GM12873 (cell line): ENCODE data around the gene ZNF385C.

Experiments used
- CTCF ChIP-seq: IDR thresholded peaks from 2 replicates; pipeline ENCODE4 v1.5.1; 2012; ENCODE audit warnings: low read depth, mild to moderate bottlenecking, moderate library complexity, low read length, control low read depth; ENCODE audit not compliant: insufficient read depth; ENCODE audit errors: missing control alignments

ZNF385C gene

GRCh38 chr17:42061646-42062487 lies 36.4 kb downstream of the ZNF385C start:
- TF ChIP-seq CTCF: no peak

GRCh38 chr17:42060231-42060630 lies 38.0 kb downstream of the ZNF385C start:
- TF ChIP-seq CTCF: no peak

DNA sequence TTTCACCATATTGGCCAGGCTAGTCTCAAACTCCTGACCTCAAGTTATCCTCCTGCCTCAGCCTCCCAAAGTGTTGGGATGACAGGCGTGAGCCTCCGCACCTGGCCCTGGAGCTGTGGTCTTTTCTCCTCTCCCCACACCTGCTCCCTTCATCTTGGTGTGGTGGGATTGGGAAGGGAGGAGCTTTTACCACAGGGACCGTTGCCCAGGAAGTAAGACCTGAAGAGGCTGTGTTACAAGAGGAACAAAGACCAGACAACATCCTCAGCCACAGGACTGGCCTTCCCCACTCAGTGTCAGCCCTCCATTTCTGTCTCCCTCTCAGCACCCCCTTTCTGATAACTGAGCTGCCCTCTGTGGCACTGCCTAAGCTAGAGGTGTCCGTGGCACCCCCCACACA lies 38.5 kb downstream of the ZNF385C start:
- TF ChIP-seq CTCF: no peak

DNA sequence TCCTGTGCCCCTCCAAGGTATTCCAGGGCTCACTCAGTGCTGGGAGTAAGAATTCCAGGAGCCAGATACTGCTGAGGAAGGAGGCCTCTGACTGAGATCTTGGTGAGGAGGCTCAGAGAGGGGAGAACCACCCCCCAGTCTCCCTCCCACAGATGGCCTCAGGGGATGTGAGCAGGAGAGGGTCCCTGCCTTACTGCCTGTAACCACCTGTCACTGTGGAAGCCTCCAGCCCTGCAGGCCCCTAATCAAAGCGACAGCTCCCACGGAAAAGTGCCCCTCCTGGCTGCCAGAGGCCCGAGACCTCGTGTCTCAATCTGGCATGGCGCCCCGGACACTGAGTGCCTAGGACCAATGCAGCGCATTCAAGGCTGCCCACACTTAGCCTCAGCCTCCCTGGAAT lies 40.2 kb downstream of the ZNF385C start:
- no peak for TF ChIP-seq CTCF

DNA sequence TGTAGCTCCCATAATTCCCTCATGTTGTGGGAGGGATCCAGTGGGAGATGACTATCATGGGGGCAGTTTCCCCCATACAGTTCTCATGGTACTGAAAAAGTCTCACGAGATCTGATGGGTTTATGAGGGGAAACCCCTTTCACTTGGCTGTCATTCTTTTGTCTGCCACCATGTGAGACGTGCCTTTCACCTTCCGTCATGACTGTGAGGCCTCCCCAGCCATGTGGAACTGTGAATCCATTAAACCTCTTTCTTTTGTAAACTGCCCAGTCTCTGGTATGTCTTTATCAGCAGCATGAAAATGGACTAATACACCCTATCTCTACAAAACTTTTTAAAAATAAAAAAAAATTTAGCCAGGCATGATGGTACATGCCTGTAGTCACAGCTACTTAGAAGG lies 41.6 kb downstream of the ZNF385C start:
- no peak for TF ChIP-seq CTCF

GRCh38 chr17:42055496-42055895 lies 42.8 kb downstream of the ZNF385C start:
- no peak for TF ChIP-seq CTCF

GRCh38 chr17:42055027-42055426 lies 43.2 kb downstream of the ZNF385C start:
- no peak for TF ChIP-seq CTCF
